HG03108 (cell line): ENCODE data around the gene RPS6KL1.

Experiments used
- ATAC-seq: cut with Tn5 transposase; IDR thresholded peaks from one replicate; pipeline ENCODE4 v1.9.1; 2021; ENCODE audit warnings: moderate library complexity; ENCODE audit not compliant: unreplicated experiment

Gene RPS6KL1

DNA sequence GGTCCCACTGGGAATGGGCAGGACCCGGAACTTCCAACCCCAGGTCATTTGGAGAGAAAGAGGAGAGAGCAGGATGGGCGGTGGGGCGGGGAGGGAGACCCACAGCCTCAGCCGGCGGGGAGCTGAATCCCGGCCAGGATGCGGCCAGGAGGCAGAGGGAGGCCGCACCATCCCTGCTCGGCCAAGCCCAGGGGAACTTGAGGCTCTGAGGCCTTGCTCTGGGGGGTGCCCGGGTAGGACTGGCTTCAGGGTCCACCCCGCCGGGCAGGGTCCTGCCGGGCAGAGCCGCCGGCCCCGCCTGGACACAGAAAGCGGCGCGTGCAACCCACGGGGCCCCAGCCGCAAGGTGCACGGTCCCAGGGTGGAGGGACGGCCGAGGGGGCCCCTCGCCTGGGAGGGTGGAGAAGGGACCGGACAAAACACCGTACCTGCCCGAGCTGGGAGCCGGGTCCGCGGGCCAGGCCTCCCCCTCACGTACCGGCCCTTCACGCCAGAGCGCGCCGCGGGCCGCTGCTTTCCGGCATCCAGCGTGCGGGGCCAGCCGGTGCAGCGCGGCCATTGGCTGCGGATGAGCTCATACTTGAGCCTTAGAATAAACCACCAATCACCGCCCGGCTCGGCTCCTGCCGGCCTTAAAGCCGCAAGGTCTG is at the start of gene RPS6KL1:
Gene RPS6KL1 (minus strand): TSS at position 509 of the 650 bp plus-strand sequence. CDS start 1,719 bp downstream, outside the sequence.
- peak; percentile 76 for ATAC-seq

DNA sequence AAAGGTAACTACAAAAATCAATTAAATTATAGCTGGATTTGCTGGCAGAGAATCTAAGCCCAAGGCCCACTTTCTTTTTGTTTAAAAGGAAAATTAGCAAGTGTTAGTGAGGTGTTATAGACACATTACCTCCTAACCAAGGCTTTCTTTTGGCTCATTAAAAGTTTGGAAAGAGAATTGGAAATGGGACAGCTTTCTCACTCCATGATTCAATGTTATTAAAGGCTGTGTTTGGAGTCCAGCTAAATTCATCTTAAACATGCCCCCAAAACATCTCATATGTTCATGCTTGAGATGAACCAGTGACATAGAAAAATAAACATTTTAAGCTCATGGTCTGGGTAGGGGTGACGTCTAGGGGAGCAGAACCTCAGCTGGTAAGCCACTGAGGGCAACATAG is 45.8 kb upstream of the RPS6KL1 start:
- no peak for ATAC-seq

- ATAC-seq: no peak
Measured at GRCh38 chr14:74965486-74966153, 42.6 kb upstream of the RPS6KL1 start.

DNA sequence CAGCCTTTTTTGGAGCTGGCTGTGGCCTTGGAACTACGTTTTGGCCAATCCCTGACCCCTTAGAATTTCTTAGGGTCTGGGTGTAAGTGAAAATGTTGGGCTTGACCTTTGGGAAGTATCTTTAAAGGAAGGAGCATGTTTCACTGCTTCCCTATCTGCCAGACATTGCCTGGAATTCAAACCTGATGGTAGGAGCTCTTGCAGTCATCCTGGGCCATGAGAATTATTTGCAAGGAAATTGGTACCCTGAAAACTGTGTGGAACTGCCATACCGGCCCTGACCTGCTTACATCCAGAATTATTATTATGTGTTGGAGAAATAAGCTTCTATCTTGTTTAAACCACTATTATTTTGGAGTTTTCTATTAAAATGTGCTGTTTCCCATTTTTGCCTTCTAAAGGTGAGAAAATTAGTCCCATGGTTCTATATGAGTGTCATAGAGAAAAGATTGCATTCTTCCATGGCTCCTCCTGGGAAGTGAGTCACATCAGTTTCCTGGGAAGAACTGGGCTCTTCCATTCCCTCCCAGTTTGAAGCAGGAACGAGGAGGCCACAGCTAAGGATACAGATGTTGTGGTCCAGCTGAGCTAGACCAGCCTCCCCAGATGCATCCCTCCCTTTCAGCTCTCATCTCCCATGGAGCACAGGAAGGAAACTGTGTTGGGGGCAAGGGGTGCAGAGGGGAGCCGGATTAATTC is 41.9 kb upstream of the RPS6KL1 start:
- ATAC-seq: no peak

DNA sequence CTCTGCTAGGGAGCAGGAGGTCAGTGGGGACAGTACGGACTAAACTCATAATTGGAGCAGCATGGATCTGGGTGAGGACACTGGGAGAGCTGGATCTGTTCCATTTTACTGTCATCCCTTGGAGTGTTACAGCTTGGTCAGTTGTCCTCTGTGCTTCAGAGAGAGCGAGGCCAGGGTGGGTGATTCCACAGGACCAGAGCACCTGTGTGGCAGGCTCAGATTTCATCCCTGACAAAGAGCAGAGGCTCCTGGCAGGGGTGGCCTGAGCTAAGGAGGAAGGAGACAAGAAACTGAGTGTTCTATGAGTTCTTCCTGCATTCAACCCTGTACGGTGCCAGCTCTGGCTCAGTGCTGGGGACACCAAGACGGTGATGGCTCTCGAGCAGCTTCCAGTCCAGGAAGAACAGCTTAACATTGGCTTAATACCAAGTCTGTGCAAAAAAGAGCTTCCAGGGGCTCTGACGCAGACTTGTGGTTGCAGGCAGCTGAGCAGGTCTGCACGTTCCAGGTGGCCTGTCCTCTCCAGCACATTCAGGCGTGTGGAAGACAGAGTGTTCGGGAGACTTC is 40.7 kb upstream of the RPS6KL1 start:
- ATAC-seq: no peak

GRCh38 chr14:74963178-74963704 is 40.2 kb upstream of the RPS6KL1 start:
- no peak for ATAC-seq

- ATAC-seq: no peak
Measured at GRCh38 chr14:74962493-74962892, 39.4 kb upstream of the RPS6KL1 start.

GRCh38 chr14:74962046-74962445 is 39.0 kb upstream of the RPS6KL1 start:
- ATAC-seq: no peak

DNA sequence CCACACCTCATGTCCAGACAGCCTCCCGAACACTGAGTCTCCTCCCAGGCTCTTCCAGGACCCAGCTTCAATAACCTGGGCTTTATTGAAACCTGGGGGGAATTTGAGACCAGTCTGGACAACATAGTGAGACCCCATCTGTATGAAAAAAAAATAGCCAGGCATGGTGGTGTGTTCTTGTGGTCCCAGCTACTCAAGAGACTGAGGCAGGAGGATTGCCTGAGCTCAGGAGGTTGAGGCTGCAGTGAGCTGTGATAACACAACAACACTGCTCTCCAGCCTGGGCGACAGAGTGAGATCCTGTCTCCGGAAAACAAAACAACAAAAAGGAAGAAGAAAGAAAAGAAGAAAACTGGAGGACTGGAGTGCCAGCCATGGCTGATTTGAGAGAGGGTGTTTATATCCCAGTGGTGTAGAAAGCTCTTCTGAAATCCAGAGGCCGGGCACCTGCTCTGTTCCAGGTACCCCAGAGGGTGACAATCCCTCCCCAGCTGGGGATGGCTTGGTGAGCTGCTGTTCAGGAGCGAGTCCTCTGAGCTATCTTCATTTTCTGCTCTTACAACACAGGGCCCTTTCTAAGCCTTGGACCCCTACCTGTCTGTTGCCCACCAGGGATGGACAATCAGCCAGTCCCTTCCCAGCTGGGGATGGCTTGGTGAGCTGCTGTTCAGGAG is 38.3 kb upstream of the RPS6KL1 start:
- ATAC-seq: no peak

DNA sequence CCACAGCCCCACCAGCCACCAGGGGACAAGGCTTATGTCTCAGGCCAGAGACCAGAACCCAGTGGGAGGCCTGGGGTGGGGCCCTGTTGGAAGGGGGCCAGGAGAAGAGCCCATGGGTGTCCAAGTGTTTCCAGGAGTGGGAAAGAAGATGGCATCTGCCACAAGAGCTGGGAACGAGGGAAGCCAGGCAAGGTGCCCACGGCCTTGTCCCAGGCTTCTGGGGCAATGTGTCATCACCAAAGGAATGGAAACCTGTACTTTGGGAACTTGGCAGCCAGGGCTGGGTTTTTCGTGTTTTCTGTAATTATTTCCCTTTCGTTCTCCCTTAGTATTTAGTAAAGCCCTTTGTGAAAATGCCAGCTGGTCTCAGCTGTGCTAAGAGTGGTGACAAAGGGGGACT is 37.7 kb upstream of the RPS6KL1 start:
- no peak for ATAC-seq

GRCh38 chr14:74959596-74960180 is 36.6 kb upstream of the RPS6KL1 start:
- no peak for ATAC-seq

- no peak for ATAC-seq
Measured at GRCh38 chr14:74956280-74957072, 33.4 kb upstream of the RPS6KL1 start.

GRCh38 chr14:74956027-74956279 is 32.9 kb upstream of the RPS6KL1 start:
- ATAC-seq: no peak

GRCh38 chr14:74955229-74956026 is 32.4 kb upstream of the RPS6KL1 start, which contains the start of gene PGF:
Gene PGF, minus strand, starts transcription at chr14:74955597. Its CDS starts 355 bp downstream, at chr14:74955242.
- no peak for ATAC-seq

- no peak for ATAC-seq
Measured at GRCh38 chr14:74954947-74955228, 31.8 kb upstream of the RPS6KL1 start.

- ATAC-seq: no peak
Measured at GRCh38 chr14:74954232-74954946, 31.3 kb upstream of the RPS6KL1 start.

GRCh38 chr14:74953686-74954085 is 30.6 kb upstream of the RPS6KL1 start:
- ATAC-seq: no peak

- ATAC-seq: no peak
Measured at GRCh38 chr14:74952697-74953484, 29.8 kb upstream of the RPS6KL1 start.
